Smooth muscle cell (in vitro differentiated cells): Measurements from ENCODE around the gene C2CD2. TPM values are rescaled to one million over a fixed set of nuclear protein-coding genes. Genes with fewer than 3 reads are reported as not detected.

ENCODE experiments used
- DNase-seq: peaks from one replicate; lab custom pipeline; 2025; ENCODE audit not compliant: unreplicated experiment; lab: John Stamatoyannopoulos, UW
- H2AFZ ChIP-seq: fragments of 200-600 bp; sonication (generic); 2 replicates; pipeline ENCODE4 v1.6.0; 2016; ENCODE audit warnings: antibody characterized with exemption, low read depth, mild to moderate bottlenecking
- H3F3A ChIP-seq: fragments of 200-600 bp; sonication (generic); 2 replicates; pipeline ENCODE4 v1.6.0; 2017; ENCODE audit warnings: antibody characterized with exemption, low read depth
- H3K27ac ChIP-seq: fragments of 200-600 bp; sonication (generic); 2 replicates; pipeline ENCODE4 v1.5.1; 2016; ENCODE audit warnings: low read depth, mild to moderate bottlenecking
- H3K27me3 ChIP-seq: fragments of 200-600 bp; sonication (generic); 2 replicates; pipeline ENCODE4 v1.6.1; 2016; ENCODE audit warnings: low read depth, mild to moderate bottlenecking
- H3K36me3 ChIP-seq: fragments of 200-600 bp; sonication (generic); 2 replicates; pipeline ENCODE4 v1.5.1; 2016; ENCODE audit warnings: low read depth
- H3K4me1 ChIP-seq: fragments of 200-600 bp; sonication (generic); 2 replicates; pipeline ENCODE4 v1.5.1; 2016; ENCODE audit warnings: low read depth
- H3K4me2 ChIP-seq: fragments of 200-600 bp; sonication (generic); 2 replicates; pipeline ENCODE4 v1.6.0; 2016; ENCODE audit warnings: mild to moderate bottlenecking
- H3K4me3 ChIP-seq: fragments of 200-600 bp; sonication (generic); 2 replicates; pipeline ENCODE4 v1.5.1; 2016; ENCODE audit warnings: mild to moderate bottlenecking
- H3K79me2 ChIP-seq: fragments of 200-600 bp; sonication (generic); 2 replicates; pipeline ENCODE4 v1.6.0; 2016; ENCODE audit warnings: low read depth, mild to moderate bottlenecking
- H3K9ac ChIP-seq: fragments of 200-600 bp; sonication (generic); 2 replicates; pipeline ENCODE4 v1.6.0; 2016; ENCODE audit warnings: low read depth
- H3K9me3 ChIP-seq: fragments of 200-600 bp; sonication (generic); replicated peaks from 2 replicates; pipeline ENCODE4 v1.5.1; 2016; ENCODE audit warnings: low read depth
- H4K20me1 ChIP-seq: fragments of 200-600 bp; sonication (generic); 2 replicates; pipeline ENCODE4 v1.6.0; 2016; ENCODE audit warnings: low read depth
- CTCF ChIP-seq: fragments of 200-600 bp; sonication (generic); IDR thresholded peaks from 2 replicates; pipeline ENCODE4 v1.5.1; 2017; ENCODE audit warnings: borderline replicate concordance, mild to moderate bottlenecking, antibody characterized with exemption; ENCODE audit not compliant: insufficient read depth, poor library complexity, severe bottlenecking
- WGBS: methylation state at CpG from one replicate; pipeline ENCODE4 v1.1.7; 2016; ENCODE audit warnings: low lambda C conversion rate; 5-methylcytosine and 5-hydroxymethylcytosine counted together
- polyA plus RNA-seq: library from polyadenylated mRNA; unstranded; fragments of >200 nt; fragmentation: Nextera tagmentation; extraction: Ambion mirVana; gene quantifications from 2 replicates; pipeline ENCODE4 v1.2.1, GENCODE V29; 2016
- total RNA-seq: library from RNA; depleted of rRNA; stranded (reverse); fragments of >200 nt; gene quantifications from 2 replicates; pipeline ENCODE4 v1.2.3, GENCODE V29; 2014

Gene C2CD2
- total and polyA plus RNA-seq, 2 experiments from 2014 or later = 3.4 to 6.1 TPM

GRCh38 chr21:41966872-41967621 is 13.2 kb upstream of the C2CD2 start:
- Histone ChIP-seq H4K20me1 (no peaks in the 10 kb centered on the region), H3K9me3 (no peaks in the 10 kb centered on the region), H3K4me1 (no peaks in the 10 kb centered on the region), H3K27me3 (no peaks in the 10 kb centered on the region), H3F3A (no peaks in the 10 kb centered on the region), H3K4me2 (no peak overlapping the region), H3K27ac (no peak overlapping the region), H3K4me3 (no peak overlapping the region), H3K79me2 (no peaks in the 10 kb centered on the region), H3K9ac (no peak overlapping the region), H2AFZ (no peak overlapping the region), H3K36me3 (no peaks in the 10 kb centered on the region)
- 91% methylated on average over 10 of the region's 10 CpGs for WGBS
- no peak for TF ChIP-seq CTCF
- no peak for DNase-seq

GRCh38 chr21:41966041-41966833 is 12.4 kb upstream of the C2CD2 start:
- H2AFZ ChIP-seq = no peak overlapping the region

GRCh38 chr21:41965461-41966013 is 11.7 kb upstream of the C2CD2 start:
- H4K20me1 ChIP-seq = no peaks in the 10 kb centered on the region
- no peak overlapping the region for H3K27ac ChIP-seq
- H3K36me3 ChIP-seq = no peaks in the 10 kb centered on the region
- no peak overlapping the region for H3K9ac ChIP-seq
- H3K4me2 ChIP-seq = no peak overlapping the region
- peaks cover 5% of the 10 kb centered on the region for H3K4me1 ChIP-seq
- no peaks in the 10 kb centered on the region for H3K79me2 ChIP-seq
- no peak overlapping the region for H3K4me3 ChIP-seq
- 94% methylated on average over 10 of the region's 10 CpGs for WGBS
- no peaks in the 10 kb centered on the region for H3K9me3 ChIP-seq
- DNase-seq = no peak
- no peak overlapping the region for H2AFZ ChIP-seq
- H3F3A ChIP-seq = no peaks in the 10 kb centered on the region
- TF ChIP-seq CTCF = no peak
- H3K27me3 ChIP-seq = no peaks in the 10 kb centered on the region

More at GRCh38 chr21:41966041-41966833, 12.4 kb upstream of the C2CD2 start:
- no peaks in the 10 kb centered on the region for H3F3A ChIP-seq
- TF ChIP-seq CTCF = no peak
- no peak for DNase-seq
- H3K27ac ChIP-seq = no peak overlapping the region
- no peaks in the 10 kb centered on the region for H3K79me2 ChIP-seq
- no peaks in the 10 kb centered on the region for H3K9me3 ChIP-seq
- no peak overlapping the region for H3K9ac ChIP-seq
- H3K4me1 ChIP-seq = peaks cover 3% of the 10 kb centered on the region
- H3K4me3 ChIP-seq = no peak overlapping the region
- H3K27me3 ChIP-seq = no peaks in the 10 kb centered on the region
- no peak overlapping the region for H3K4me2 ChIP-seq
- 88% methylated on average over 11 of the region's 11 CpGs for WGBS
- no peaks in the 10 kb centered on the region for H4K20me1 ChIP-seq
- H3K36me3 ChIP-seq = no peaks in the 10 kb centered on the region
